ENCODE data around the gene RXRB.

GRCh38 chr6:33247977-33248642 is 47.6 kb upstream of the RXRB start:
- TF ChIP-seq CTCF (IDR thresholded peaks at IDR 0.05) = peak; percentile 97 to 98 (median 98)
- TF ChIP-seq POLR2A (IDR thresholded peaks at IDR 0.05) = no peak

All from uterus (tissue), 2 donors.